SK-N-SH treated with all-trans-retinoic acid at 6 μM for 48 hours (cell line): ENCODE data around the gene SLC35F3.

Source experiments
- RARB ChIP-seq: fragments of 250-450 bp; sonication (Bioruptor Pico); IDR thresholded peaks from 2 replicates; pipeline ENCODE4 v1.8.0; 2021; ENCODE audit warnings: mild to moderate bottlenecking, moderate library complexity
- TOX ChIP-seq: fragments of 250-450 bp; sonication (Bioruptor Pico); IDR thresholded peaks from 2 replicates; pipeline ENCODE4 v1.8.0; 2021; ENCODE audit warnings: mild to moderate bottlenecking, moderate library complexity, borderline replicate concordance
- ZFP30 ChIP-seq: fragments of 450-650 bp; formaldehyde crosslinking; IDR thresholded peaks from 2 replicates; pipeline ENCODE4 v1.5.0; 2022; ENCODE audit warnings: mild to moderate bottlenecking, moderate library complexity
- ZNF565 ChIP-seq: fragments of 450-650 bp; formaldehyde crosslinking; conservative IDR thresholded peaks from 2 replicates; pipeline ENCODE4 v1.5.0; 2020; ENCODE audit warnings: low read depth, mild to moderate bottlenecking, moderate library complexity
- TF ChIP-seq, protein P1 (sequence below): fragments of 250-450 bp; sonication (Bioruptor Pico); IDR thresholded peaks from 2 replicates; pipeline ENCODE4 v1.8.0; 2020; ENCODE audit warnings: mild to moderate bottlenecking, moderate library complexity, borderline replicate concordance
- TF ChIP-seq, protein P2 (sequence below): fragments of 250-450 bp; sonication (Bioruptor Pico); IDR thresholded peaks from 2 replicates; pipeline ENCODE4 v1.5.1; 2020; ENCODE audit warnings: low read depth, mild to moderate bottlenecking, moderate library complexity

- TF ChIP-seq ZNF565 (CRISPR knock-in tag) (no peak), ZFP30 (CRISPR knock-in tag) (no peak), TOX (CRISPR knock-in tag) (no peak), RARB (CRISPR knock-in tag) (no peak)
- TF ChIP-seq, protein P1, sequence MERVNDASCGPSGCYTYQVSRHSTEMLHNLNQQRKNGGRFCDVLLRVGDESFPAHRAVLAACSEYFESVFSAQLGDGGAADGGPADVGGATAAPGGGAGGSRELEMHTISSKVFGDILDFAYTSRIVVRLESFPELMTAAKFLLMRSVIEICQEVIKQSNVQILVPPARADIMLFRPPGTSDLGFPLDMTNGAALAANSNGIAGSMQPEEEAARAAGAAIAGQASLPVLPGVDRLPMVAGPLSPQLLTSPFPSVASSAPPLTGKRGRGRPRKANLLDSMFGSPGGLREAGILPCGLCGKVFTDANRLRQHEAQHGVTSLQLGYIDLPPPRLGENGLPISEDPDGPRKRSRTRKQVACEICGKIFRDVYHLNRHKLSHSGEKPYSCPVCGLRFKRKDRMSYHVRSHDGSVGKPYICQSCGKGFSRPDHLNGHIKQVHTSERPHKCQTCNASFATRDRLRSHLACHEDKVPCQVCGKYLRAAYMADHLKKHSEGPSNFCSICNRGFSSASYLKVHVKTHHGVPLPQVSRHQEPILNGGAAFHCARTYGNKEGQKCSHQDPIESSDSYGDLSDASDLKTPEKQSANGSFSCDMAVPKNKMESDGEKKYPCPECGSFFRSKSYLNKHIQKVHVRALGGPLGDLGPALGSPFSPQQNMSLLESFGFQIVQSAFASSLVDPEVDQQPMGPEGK (CRISPR knock-in tag) = no peak
- TF ChIP-seq, protein P2, sequence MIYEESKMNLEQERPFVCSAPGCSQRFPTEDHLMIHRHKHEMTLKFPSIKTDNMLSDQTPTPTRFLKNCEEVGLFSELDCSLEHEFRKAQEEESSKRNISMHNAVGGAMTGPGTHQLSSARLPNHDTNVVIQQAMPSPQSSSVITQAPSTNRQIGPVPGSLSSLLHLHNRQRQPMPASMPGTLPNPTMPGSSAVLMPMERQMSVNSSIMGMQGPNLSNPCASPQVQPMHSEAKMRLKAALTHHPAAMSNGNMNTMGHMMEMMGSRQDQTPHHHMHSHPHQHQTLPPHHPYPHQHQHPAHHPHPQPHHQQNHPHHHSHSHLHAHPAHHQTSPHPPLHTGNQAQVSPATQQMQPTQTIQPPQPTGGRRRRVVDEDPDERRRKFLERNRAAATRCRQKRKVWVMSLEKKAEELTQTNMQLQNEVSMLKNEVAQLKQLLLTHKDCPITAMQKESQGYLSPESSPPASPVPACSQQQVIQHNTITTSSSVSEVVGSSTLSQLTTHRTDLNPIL (CRISPR knock-in tag) = no peak
These were observed 215.0 kb downstream of the SLC35F3 start for GRCh38 chr1:234119431-234119830.
